AG04450 (cell line): ENCODE data around the gene VDR. TPM values are rescaled to one million over a fixed set of nuclear protein-coding genes. Genes with fewer than 3 reads are reported as not detected.

Experiments used
- CTCF ChIA-PET: fragments of 300-600, 350-600 bp; formaldehyde crosslinking; extraction: SDS; loops from one replicate; lab custom pipeline; 2022; ENCODE audit warnings: antibody characterized with exemption, inconsistent platforms; lab: Charles Lee
- POLR2A ChIA-PET: fragments of 350-600 bp; formaldehyde crosslinking; extraction: SDS; loops from one replicate; lab custom pipeline; 2021; ENCODE audit warnings: antibody characterized with exemption, inconsistent platforms; lab: Yijun Ruan, JAX
- DNase-seq: peaks from one replicate; pipeline ENCODE4 v3.0.0-alpha.2; 2011; ENCODE audit warnings: low read depth, low spot score
- H3K27ac ChIP-seq: one replicate; pipeline ENCODE4 v1.5.1; 2012; ENCODE audit warnings: low read depth, low read length, control low read depth
- H3K27me3 ChIP-seq: one replicate; pipeline ENCODE4 v1.6.0; 2012; ENCODE audit warnings: low read length; ENCODE audit not compliant: control insufficient read depth, insufficient read depth
- H3K4me3 ChIP-seq: 2 replicates; pipeline ENCODE4 v1.5.1; 2011; ENCODE audit warnings: mild to moderate bottlenecking, low read depth, low read length, control low read depth
- H3K9me3 ChIP-seq: 2 replicates; pipeline ENCODE4 v1.5.1; 2012; ENCODE audit warnings: low read length; ENCODE audit not compliant: control insufficient read depth, insufficient read depth
- polyA plus RNA-seq: library from polyadenylated mRNA; depleted of rRNA; stranded (reverse); fragments of >200 nt; gene quantifications from 2 replicates; pipeline ENCODE4 v1.2.3, GENCODE V29; 2011
- TF ChIP-seq, protein P1 (sequence below): IDR thresholded peaks from 2 replicates; pipeline ENCODE4 v1.5.1; 2011; ENCODE audit warnings: low read depth, low read length, control low read depth, inconsistent platforms

VDR gene
- polyA plus RNA-seq, 1 experiment, result 11.9 TPM

DNA sequence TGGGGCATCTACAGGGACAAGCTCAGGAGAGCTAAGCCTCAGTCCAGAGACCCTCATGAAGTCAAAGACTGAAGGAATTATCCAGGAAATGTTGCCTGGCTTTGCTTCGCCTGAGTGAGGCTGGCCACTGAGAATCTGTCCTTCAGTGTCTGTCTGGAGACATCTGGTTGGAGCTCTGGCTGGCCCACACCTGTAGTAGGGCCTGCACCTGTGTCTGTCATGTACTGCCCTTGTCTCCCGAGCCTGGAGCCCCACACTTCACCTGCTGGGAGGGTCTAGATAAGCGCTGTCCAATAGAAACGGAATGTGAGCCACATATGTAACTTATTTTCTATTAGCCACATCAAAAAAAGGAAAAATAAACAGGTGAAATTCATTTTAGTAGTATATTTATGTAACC is 75.2 kb downstream of the VDR start:
- H3K27ac ChIP-seq, result no peak overlapping the region
- ChIA-PET CTCF (interaction anchor here (0.9 to 6.3 kb wide), 5 partner anchors 9 to 120 kb away, joined by 3 to 60 read pairs (median 5); no protein-coding TSS in a partner anchor), POLR2A (interaction anchor here (1.1 to 2.3 kb wide), 3 partner anchors 9 to 17 kb away, joined by 3 to 15 read pairs (median 4); no protein-coding TSS in a partner anchor)
- H3K4me3 ChIP-seq, result no peak overlapping the region
- no peaks in the 10 kb centered on the region for H3K9me3 ChIP-seq
- TF ChIP-seq, protein P1, sequence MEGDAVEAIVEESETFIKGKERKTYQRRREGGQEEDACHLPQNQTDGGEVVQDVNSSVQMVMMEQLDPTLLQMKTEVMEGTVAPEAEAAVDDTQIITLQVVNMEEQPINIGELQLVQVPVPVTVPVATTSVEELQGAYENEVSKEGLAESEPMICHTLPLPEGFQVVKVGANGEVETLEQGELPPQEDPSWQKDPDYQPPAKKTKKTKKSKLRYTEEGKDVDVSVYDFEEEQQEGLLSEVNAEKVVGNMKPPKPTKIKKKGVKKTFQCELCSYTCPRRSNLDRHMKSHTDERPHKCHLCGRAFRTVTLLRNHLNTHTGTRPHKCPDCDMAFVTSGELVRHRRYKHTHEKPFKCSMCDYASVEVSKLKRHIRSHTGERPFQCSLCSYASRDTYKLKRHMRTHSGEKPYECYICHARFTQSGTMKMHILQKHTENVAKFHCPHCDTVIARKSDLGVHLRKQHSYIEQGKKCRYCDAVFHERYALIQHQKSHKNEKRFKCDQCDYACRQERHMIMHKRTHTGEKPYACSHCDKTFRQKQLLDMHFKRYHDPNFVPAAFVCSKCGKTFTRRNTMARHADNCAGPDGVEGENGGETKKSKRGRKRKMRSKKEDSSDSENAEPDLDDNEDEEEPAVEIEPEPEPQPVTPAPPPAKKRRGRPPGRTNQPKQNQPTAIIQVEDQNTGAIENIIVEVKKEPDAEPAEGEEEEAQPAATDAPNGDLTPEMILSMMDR, result no peak
- H3K27me3 ChIP-seq, result no peaks in the 10 kb centered on the region
- DNase-seq, result no peak

GRCh38 chr12:47828976-47829482 is 75.8 kb downstream of the VDR start:
- TF ChIP-seq, protein P1, result no peak
- no peaks in the 10 kb centered on the region for H3K27me3 ChIP-seq
- no peak overlapping the region for H3K4me3 ChIP-seq
- DNase-seq, result no peak
- POLR2A ChIA-PET, result interaction anchor here (1.1 to 2.3 kb wide), 4 partner anchors 8 to 17 kb away, joined by 3 to 15 read pairs (median 4); no protein-coding TSS in a partner anchor
- CTCF ChIA-PET, result interaction anchor here (0.9 to 6.3 kb wide), 5 partner anchors 10 to 120 kb away, joined by 3 to 60 read pairs (median 5); no protein-coding TSS in a partner anchor
- no peak overlapping the region for H3K27ac ChIP-seq
- H3K9me3 ChIP-seq, result no peaks in the 10 kb centered on the region

DNA sequence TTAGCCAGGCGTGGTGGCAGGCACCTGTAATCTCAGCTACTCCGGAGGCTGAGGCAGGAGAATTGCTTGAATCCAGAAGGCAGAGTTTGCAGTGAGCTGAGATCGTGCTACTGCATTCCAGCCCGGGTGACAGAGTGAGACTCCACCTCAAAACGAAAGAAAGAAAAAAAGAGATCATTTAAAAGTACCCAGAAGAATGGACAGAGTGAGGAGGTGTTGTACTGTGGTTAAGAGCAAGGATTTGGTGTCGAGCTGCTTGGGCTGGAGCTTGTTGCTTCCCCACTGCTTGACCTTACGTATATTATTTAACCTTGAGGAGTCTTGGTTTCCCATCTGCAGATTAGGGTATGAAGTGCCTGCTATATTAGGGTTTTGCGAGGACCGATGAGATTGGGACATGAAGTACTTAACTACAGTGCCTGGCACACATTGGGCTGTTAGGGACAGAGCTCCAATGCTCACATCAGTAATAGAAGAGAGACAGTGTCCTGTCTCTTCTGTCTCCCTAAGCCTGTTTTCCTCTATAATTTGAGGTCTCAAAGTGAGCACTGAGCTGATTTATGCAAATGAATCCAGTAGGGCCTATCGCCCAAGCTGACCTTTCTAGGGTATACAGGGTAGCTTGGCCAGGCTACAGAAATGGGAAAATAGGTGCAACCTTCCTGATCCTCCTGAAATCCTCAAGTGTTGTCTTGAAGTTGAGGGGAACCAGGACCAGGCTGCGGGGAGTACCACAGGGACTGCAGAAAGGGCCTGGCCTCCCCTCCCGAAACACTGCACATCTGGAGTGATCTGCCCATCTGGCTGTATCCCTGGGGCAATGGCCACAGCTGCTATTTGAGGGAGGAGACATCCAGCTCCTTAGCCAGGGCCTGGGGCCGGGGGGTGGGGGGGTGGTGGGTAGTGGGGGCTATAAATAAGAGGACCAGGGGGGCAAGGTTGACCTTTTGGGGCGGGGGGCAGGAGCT is 76.5 kb downstream of the VDR start:
- Histone ChIP-seq H3K9me3 (no peaks in the 10 kb centered on the region), H3K4me3 (no peak overlapping the region), H3K27me3 (no peaks in the 10 kb centered on the region), H3K27ac (peak overlapping the region; percentile 11)
- DNase-seq, result no peak
- TF ChIP-seq, protein P1, result no peak
- ChIA-PET POLR2A (interaction anchor here (0.8 to 2.3 kb wide), 4 partner anchors 8 to 16 kb away, joined by 3 to 15 read pairs (median 4); no protein-coding TSS in a partner anchor), CTCF (interaction anchor here (1.0 to 6.3 kb wide), 6 partner anchors 10 to 121 kb away, joined by 3 to 60 read pairs (median 3); no protein-coding TSS in a partner anchor)

GRCh38 chr12:47825173-47825639 is 79.6 kb downstream of the VDR start:
- TF ChIP-seq, protein P1, result no peak
- Histone ChIP-seq H3K4me3 (no peak overlapping the region), H3K9me3 (no peaks in the 10 kb centered on the region), H3K27ac (no peak overlapping the region), H3K27me3 (no peaks in the 10 kb centered on the region)
- ChIA-PET CTCF (interaction anchor here (1.2 to 1.3 kb wide), 2 partner anchors 14 to 84 kb away, joined by 3 read pairs; no protein-coding TSS in a partner anchor), POLR2A (no interaction called here)
- DNase-seq, result no peak
